Upper lobe of left lung (tissue), 4 donors: ENCODE data around the gene CCDC201.

Experiments
- CTCF ChIP-seq, 6 experiments: fragments of 450-650 bp in 4 of 6; fragments of 200-600 bp in 2 of 6; sonication (generic) in 2 of 6; IDR thresholded peaks; one replicate each; pipeline ENCODE4 v1.5.1; 2016 to 2019; ENCODE audit warnings: antibody characterized with exemption in 6 of 6
- EP300 ChIP-seq, 4 donors: sonication (generic); formaldehyde crosslinking; IDR thresholded peaks; one replicate each; pipeline ENCODE4 v1.5.1; 2017; ENCODE audit warnings: antibody characterized with exemption in 4 of 4, control low read depth in 2 of 4
- POLR2A ChIP-seq, 4 donors: fragments of 450-650 bp; IDR thresholded peaks; one replicate each; pipeline ENCODE4 v1.5.1; 2016 to 2017; ENCODE audit warnings: antibody characterized with exemption in 4 of 4, mild to moderate bottlenecking in 2 of 4
- POLR2AphosphoS5 ChIP-seq, 2 donors: sonication (generic); formaldehyde crosslinking; IDR thresholded peaks; one replicate each; pipeline ENCODE4 v1.5.1; 2017; ENCODE audit warnings: antibody characterized with exemption in 2 of 2

GRCh38 chr7:45867471-45867870 lies 5.4 kb downstream of the CCDC201 start:
- TF ChIP-seq CTCF (IDR thresholded peaks at IDR 0.05) (no peak), POLR2A (IDR thresholded peaks at IDR 0.05) (no peak), POLR2AphosphoS5 (IDR thresholded peaks at IDR 0.05) (no peak), EP300 (IDR thresholded peaks at IDR 0.05) (no peak)
